ENCODE measurements around the gene MYO7A. TPM values are rescaled to one million over a fixed set of nuclear protein-coding genes. Genes with fewer than 3 reads are reported as not detected.

MYO7A gene
- total RNA-seq, 1 donor from 2014 or later, result 0.23 TPM

GRCh38 chr11:77233011-77233410, 105.0 kb downstream of the MYO7A start:
- no peak for DNase-seq (ENCODE audit: low read depth)
- no peak overlapping the region for H3K4me3 ChIP-seq (ENCODE audit: low read depth, low read length)
- TF ChIP-seq CTCF (conservative IDR thresholded peaks at IDR 0.05; ENCODE audit: low read depth, low read length), result no peak

GRCh38 chr11:77236901-77237300, 108.9 kb downstream of the MYO7A start:
- no peak for TF ChIP-seq CTCF (conservative IDR thresholded peaks at IDR 0.05; ENCODE audit: low read depth, low read length)
- no peak overlapping the region for H3K4me3 ChIP-seq (ENCODE audit: low read depth, low read length)
- DNase-seq (ENCODE audit: low read depth), result no peak

GRCh38 chr11:77244277-77245027, 116.4 kb downstream of the MYO7A start:
- H3K4me3 ChIP-seq (ENCODE audit: low read depth, low read length), result no peak overlapping the region
- TF ChIP-seq CTCF (conservative IDR thresholded peaks at IDR 0.05; ENCODE audit: low read depth, low read length), result no peak
- DNase-seq (ENCODE audit: low read depth), result no peak

- no peak for TF ChIP-seq CTCF (conservative IDR thresholded peaks at IDR 0.05; ENCODE audit: low read depth, low read length)
- DNase-seq (ENCODE audit: low read depth), result no peak
- no peak overlapping the region for H3K4me3 ChIP-seq (ENCODE audit: low read depth, low read length)
Measured at GRCh38 chr11:77249427-77249826, 121.4 kb downstream of the MYO7A start.

- no peak overlapping the region for H3K4me3 ChIP-seq (ENCODE audit: low read depth, low read length)
- TF ChIP-seq CTCF (conservative IDR thresholded peaks at IDR 0.05; ENCODE audit: low read depth, low read length), result no peak
- no peak for DNase-seq (ENCODE audit: low read depth)
Measured at GRCh38 chr11:77250881-77251640, 123.0 kb downstream of the MYO7A start.

- DNase-seq (ENCODE audit: low read depth), result no peak
- no peak for TF ChIP-seq CTCF (conservative IDR thresholded peaks at IDR 0.05; ENCODE audit: low read depth, low read length)
- H3K4me3 ChIP-seq (ENCODE audit: low read depth, low read length), result no peak overlapping the region
Measured at GRCh38 chr11:77252555-77253270, 124.7 kb downstream of the MYO7A start.

All from epithelial cell of proximal tubule (primary cell).